ENCODE results near the gene CCM2L.

The CCM2L gene

GRCh38 chr20:31988430-31989015 is 21.7 kb upstream of the CCM2L start:
- H4K91ac ChIP-seq (ENCODE audit: low read depth, low read length): no peak overlapping the region
- WGBS (ENCODE audit: extremely low coverage, insufficient coverage, insufficient read length): no CpG with 5 or more reads among the region's 5 CpGs
- no peak overlapping the region for H2AFZ ChIP-seq (ENCODE audit: insufficient read depth, low read length, poor library complexity)
- no peaks in the 10 kb centered on the region for H3K79me2 ChIP-seq (ENCODE audit: control insufficient read depth, insufficient read depth, low read length, poor library complexity)
- H3K18ac ChIP-seq (ENCODE audit: low read length): no peak overlapping the region
- no peaks in the 10 kb centered on the region for H3K9me3 ChIP-seq (ENCODE audit: insufficient read depth, low read depth, low read length)
- no peak overlapping the region for H2AK5ac ChIP-seq (ENCODE audit: low read length)
- no peak overlapping the region for H3K4ac ChIP-seq (ENCODE audit: low read depth, low read length)
- H3K4me2 ChIP-seq (ENCODE audit: low read length): no peak overlapping the region
- H3K79me1 ChIP-seq (ENCODE audit: low read length): no peaks in the 10 kb centered on the region
- no peak overlapping the region for H4K12ac ChIP-seq (ENCODE audit: low read depth, low read length)
- no peak for DNase-seq
- H3K4me3 ChIP-seq (ENCODE audit: low read depth, low read length): no peak overlapping the region
- H3K36me3 ChIP-seq (ENCODE audit: control insufficient read depth in 1 of 2, insufficient read depth in 2 of 2, low read length in 2 of 2): no peaks in the 10 kb centered on the region
- no peak overlapping the region for H2BK12ac ChIP-seq (ENCODE audit: low read length)
- peaks cover under 1% of the 10 kb centered on the region for H3K27me3 ChIP-seq (ENCODE audit: insufficient read depth, low read length)
- no peak overlapping the region for H4K8ac ChIP-seq (ENCODE audit: low read depth, low read length)
- no peak overlapping the region for H3K27ac ChIP-seq (ENCODE audit: low read depth, low read length)
- peaks cover 0 to 5% of the 10 kb centered on the region in 2 experiments for H3K4me1 ChIP-seq (ENCODE audit: control insufficient read depth in 1 of 2, insufficient read depth in 2 of 2, low read length in 2 of 2)
- no peak overlapping the region for H3K9ac ChIP-seq (ENCODE audit: low read length)
- no peak overlapping the region for H2BK5ac ChIP-seq (ENCODE audit: low read depth, low read length, poor library complexity)
- no peak overlapping the region for H3K23ac ChIP-seq (ENCODE audit: low read length)
- no peak overlapping the region for H2BK120ac ChIP-seq (ENCODE audit: insufficient read depth, low read length, poor library complexity)
- no peak overlapping the region for H3K14ac ChIP-seq (ENCODE audit: low read length)

GRCh38 chr20:31989030-31989645 is 21.1 kb upstream of the CCM2L start:
- no peak overlapping the region for H2BK12ac ChIP-seq (ENCODE audit: low read length)
- H3K14ac ChIP-seq (ENCODE audit: low read length): no peak overlapping the region
- no peak overlapping the region for H2AFZ ChIP-seq (ENCODE audit: insufficient read depth, low read length, poor library complexity)

GRCh38 chr20:31990641-31991338 is 19.4 kb upstream of the CCM2L start:
- no peak overlapping the region for H3K4me2 ChIP-seq (ENCODE audit: low read length)
- H3K27ac ChIP-seq (ENCODE audit: low read depth, low read length): no peak overlapping the region
- H4K12ac ChIP-seq (ENCODE audit: low read depth, low read length): no peak overlapping the region
- peaks cover 23% of the 10 kb centered on the region for H3K27me3 ChIP-seq (ENCODE audit: insufficient read depth, low read length)
- H3K23ac ChIP-seq (ENCODE audit: low read length): no peak overlapping the region
- no peak overlapping the region for H4K8ac ChIP-seq (ENCODE audit: low read depth, low read length)
- no peaks in the 10 kb centered on the region for H3K36me3 ChIP-seq (ENCODE audit: control insufficient read depth in 1 of 2, insufficient read depth in 2 of 2, low read length in 2 of 2)
- H3K79me1 ChIP-seq (ENCODE audit: low read length): no peaks in the 10 kb centered on the region
- DNase-seq: no peak
- no peak overlapping the region for H2BK120ac ChIP-seq (ENCODE audit: insufficient read depth, low read length, poor library complexity)
- no peaks in the 10 kb centered on the region for H3K9me3 ChIP-seq (ENCODE audit: insufficient read depth, low read depth, low read length)
- H3K4me3 ChIP-seq (ENCODE audit: low read depth, low read length): no peak overlapping the region
- peaks cover 0 to 5% of the 10 kb centered on the region in 2 experiments for H3K4me1 ChIP-seq (ENCODE audit: control insufficient read depth in 1 of 2, insufficient read depth in 2 of 2, low read length in 2 of 2)
- H2AFZ ChIP-seq (ENCODE audit: insufficient read depth, low read length, poor library complexity): no peak overlapping the region
- no peak overlapping the region for H3K18ac ChIP-seq (ENCODE audit: low read length)
- no CpG with 5 or more reads among the region's 6 CpGs for WGBS (ENCODE audit: extremely low coverage, insufficient coverage, insufficient read length)
- no peak overlapping the region for H3K4ac ChIP-seq (ENCODE audit: low read depth, low read length)
- H2AK5ac ChIP-seq (ENCODE audit: low read length): no peak overlapping the region
- H3K14ac ChIP-seq (ENCODE audit: low read length): no peak overlapping the region
- H3K9ac ChIP-seq (ENCODE audit: low read length): no peak overlapping the region
- no peak overlapping the region for H4K91ac ChIP-seq (ENCODE audit: low read depth, low read length)
- H2BK5ac ChIP-seq (ENCODE audit: low read depth, low read length, poor library complexity): no peak overlapping the region
- no peak overlapping the region for H2BK12ac ChIP-seq (ENCODE audit: low read length)
- H3K79me2 ChIP-seq (ENCODE audit: control insufficient read depth, insufficient read depth, low read length, poor library complexity): no peaks in the 10 kb centered on the region

More at GRCh38 chr20:31989030-31989645, 21.1 kb upstream of the CCM2L start:
- Histone ChIP-seq H2BK120ac (ENCODE audit: insufficient read depth, low read length, poor library complexity) (no peak overlapping the region), H4K12ac (ENCODE audit: low read depth, low read length) (no peak overlapping the region), H3K27ac (ENCODE audit: low read depth, low read length) (no peak overlapping the region), H2AK5ac (ENCODE audit: low read length) (no peak overlapping the region), H3K4me1 (ENCODE audit: control insufficient read depth in 1 of 2, insufficient read depth in 2 of 2, low read length in 2 of 2) (peaks cover 0 to 5% of the 10 kb centered on the region in 2 experiments), H3K4ac (ENCODE audit: low read depth, low read length) (no peak overlapping the region), H4K8ac (ENCODE audit: low read depth, low read length) (no peak overlapping the region), H3K9ac (ENCODE audit: low read length) (no peak overlapping the region), H3K79me2 (ENCODE audit: control insufficient read depth, insufficient read depth, low read length, poor library complexity) (no peaks in the 10 kb centered on the region), H4K91ac (ENCODE audit: low read depth, low read length) (no peak overlapping the region), H3K79me1 (ENCODE audit: low read length) (no peaks in the 10 kb centered on the region), H3K18ac (ENCODE audit: low read length) (no peak overlapping the region), H3K4me3 (ENCODE audit: low read depth, low read length) (no peak overlapping the region), H3K27me3 (ENCODE audit: insufficient read depth, low read length) (peaks cover 7% of the 10 kb centered on the region), H2BK5ac (ENCODE audit: low read depth, low read length, poor library complexity) (no peak overlapping the region), H3K23ac (ENCODE audit: low read length) (no peak overlapping the region), H3K4me2 (ENCODE audit: low read length) (no peak overlapping the region), H3K9me3 (ENCODE audit: insufficient read depth, low read depth, low read length) (no peaks in the 10 kb centered on the region), H3K36me3 (ENCODE audit: control insufficient read depth in 1 of 2, insufficient read depth in 2 of 2, low read length in 2 of 2) (no peaks in the 10 kb centered on the region)
- peak; percentile 61 to 76 for DNase-seq
- 100% methylated on average over 1 of the region's 8 CpGs for WGBS (ENCODE audit: extremely low coverage, insufficient coverage, insufficient read length)

- Histone ChIP-seq H3K4me1 (ENCODE audit: control insufficient read depth in 1 of 2, insufficient read depth in 2 of 2, low read length in 2 of 2) (peaks cover 0 to 5% of the 10 kb centered on the region in 2 experiments), H2BK5ac (ENCODE audit: low read depth, low read length, poor library complexity) (no peak overlapping the region), H2BK12ac (ENCODE audit: low read length) (no peak overlapping the region), H3K4me3 (ENCODE audit: low read depth, low read length) (no peak overlapping the region), H3K36me3 (ENCODE audit: control insufficient read depth in 1 of 2, insufficient read depth in 2 of 2, low read length in 2 of 2) (no peaks in the 10 kb centered on the region), H3K9ac (ENCODE audit: low read length) (no peak overlapping the region), H3K14ac (ENCODE audit: low read length) (no peak overlapping the region), H2BK120ac (ENCODE audit: insufficient read depth, low read length, poor library complexity) (no peak overlapping the region), H4K12ac (ENCODE audit: low read depth, low read length) (no peak overlapping the region), H3K23ac (ENCODE audit: low read length) (no peak overlapping the region), H3K27ac (ENCODE audit: low read depth, low read length) (no peak overlapping the region), H3K4me2 (ENCODE audit: low read length) (no peak overlapping the region), H2AFZ (ENCODE audit: insufficient read depth, low read length, poor library complexity) (no peak overlapping the region), H3K4ac (ENCODE audit: low read depth, low read length) (no peak overlapping the region), H3K79me2 (ENCODE audit: control insufficient read depth, insufficient read depth, low read length, poor library complexity) (no peaks in the 10 kb centered on the region), H3K18ac (ENCODE audit: low read length) (no peak overlapping the region), H3K79me1 (ENCODE audit: low read length) (no peaks in the 10 kb centered on the region), H2AK5ac (ENCODE audit: low read length) (no peak overlapping the region), H4K91ac (ENCODE audit: low read depth, low read length) (no peak overlapping the region), H3K27me3 (ENCODE audit: insufficient read depth, low read length) (peaks cover 23% of the 10 kb centered on the region), H3K9me3 (ENCODE audit: insufficient read depth, low read depth, low read length) (no peaks in the 10 kb centered on the region), H4K8ac (ENCODE audit: low read depth, low read length) (no peak overlapping the region)
- WGBS (ENCODE audit: extremely low coverage, insufficient coverage, insufficient read length): no CpG with 5 or more reads among the region's 1 CpG
- no peak for DNase-seq
Observed at GRCh38 chr20:31991339-31991705, 18.9 kb upstream of the CCM2L start.
